C4-2B (cell line): ENCODE data around the gene MED13L.

ENCODE experiments used
- H3K27ac ChIP-seq: fragments of 450-650 bp; 2 replicates; pipeline ENCODE4 v1.5.1; 2017
- ZFX ChIP-seq: fragments of 450-650 bp; IDR thresholded peaks from 2 replicates; pipeline ENCODE4 v1.6.1; 2017
- TF ChIP-seq, protein P1 (sequence below): fragments of 450-650 bp; conservative IDR thresholded peaks from 2 replicates; pipeline ENCODE4 v1.5.1; 2017; ENCODE audit warnings: mild to moderate bottlenecking

The MED13L gene

GRCh38 chr12:116319898-116320621 is 42.6 kb upstream of the MED13L start:
- no peak overlapping the region for H3K27ac ChIP-seq

GRCh38 chr12:116319233-116319897 is 41.9 kb upstream of the MED13L start:
- H3K27ac ChIP-seq: no peak overlapping the region

More at GRCh38 chr12:116319898-116320621, 42.6 kb upstream of the MED13L start:
- TF ChIP-seq, protein P1, sequence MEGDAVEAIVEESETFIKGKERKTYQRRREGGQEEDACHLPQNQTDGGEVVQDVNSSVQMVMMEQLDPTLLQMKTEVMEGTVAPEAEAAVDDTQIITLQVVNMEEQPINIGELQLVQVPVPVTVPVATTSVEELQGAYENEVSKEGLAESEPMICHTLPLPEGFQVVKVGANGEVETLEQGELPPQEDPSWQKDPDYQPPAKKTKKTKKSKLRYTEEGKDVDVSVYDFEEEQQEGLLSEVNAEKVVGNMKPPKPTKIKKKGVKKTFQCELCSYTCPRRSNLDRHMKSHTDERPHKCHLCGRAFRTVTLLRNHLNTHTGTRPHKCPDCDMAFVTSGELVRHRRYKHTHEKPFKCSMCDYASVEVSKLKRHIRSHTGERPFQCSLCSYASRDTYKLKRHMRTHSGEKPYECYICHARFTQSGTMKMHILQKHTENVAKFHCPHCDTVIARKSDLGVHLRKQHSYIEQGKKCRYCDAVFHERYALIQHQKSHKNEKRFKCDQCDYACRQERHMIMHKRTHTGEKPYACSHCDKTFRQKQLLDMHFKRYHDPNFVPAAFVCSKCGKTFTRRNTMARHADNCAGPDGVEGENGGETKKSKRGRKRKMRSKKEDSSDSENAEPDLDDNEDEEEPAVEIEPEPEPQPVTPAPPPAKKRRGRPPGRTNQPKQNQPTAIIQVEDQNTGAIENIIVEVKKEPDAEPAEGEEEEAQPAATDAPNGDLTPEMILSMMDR: no peak
- no peak for TF ChIP-seq ZFX

GRCh38 chr12:116318576-116319232 is 41.2 kb upstream of the MED13L start:
- H3K27ac ChIP-seq: no peak overlapping the region

More at GRCh38 chr12:116319233-116319897, 41.9 kb upstream of the MED13L start:
- no peak for TF ChIP-seq ZFX
- TF ChIP-seq, protein P1: no peak

GRCh38 chr12:116317986-116318575 is 40.6 kb upstream of the MED13L start:
- H3K27ac ChIP-seq: no peak overlapping the region
- no peak for TF ChIP-seq ZFX
- TF ChIP-seq, protein P1: no peak

More at GRCh38 chr12:116318576-116319232, 41.2 kb upstream of the MED13L start:
- TF ChIP-seq, protein P1: no peak
- TF ChIP-seq ZFX: no peak

DNA sequence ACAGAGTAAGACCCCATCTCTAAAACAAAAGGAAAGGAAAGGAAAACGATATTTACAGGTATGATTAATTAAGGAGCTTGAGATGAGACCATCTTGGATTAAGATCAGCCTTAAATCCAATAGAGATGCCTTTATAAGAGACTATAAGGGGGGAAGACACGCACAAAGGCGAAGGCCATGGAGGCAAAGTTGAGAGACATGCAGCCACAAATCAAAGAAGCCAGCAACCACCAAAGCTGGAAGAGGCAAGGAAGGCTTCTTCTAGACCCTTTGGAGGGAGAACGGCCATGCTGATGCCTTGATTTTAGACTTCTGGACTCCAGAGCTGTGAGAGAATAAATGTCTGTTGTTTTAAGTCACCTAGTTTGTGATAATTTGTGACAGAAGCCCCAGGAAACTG is 39.6 kb upstream of the MED13L start:
- TF ChIP-seq, protein P1: no peak
- TF ChIP-seq ZFX: no peak
- no peak overlapping the region for H3K27ac ChIP-seq

DNA sequence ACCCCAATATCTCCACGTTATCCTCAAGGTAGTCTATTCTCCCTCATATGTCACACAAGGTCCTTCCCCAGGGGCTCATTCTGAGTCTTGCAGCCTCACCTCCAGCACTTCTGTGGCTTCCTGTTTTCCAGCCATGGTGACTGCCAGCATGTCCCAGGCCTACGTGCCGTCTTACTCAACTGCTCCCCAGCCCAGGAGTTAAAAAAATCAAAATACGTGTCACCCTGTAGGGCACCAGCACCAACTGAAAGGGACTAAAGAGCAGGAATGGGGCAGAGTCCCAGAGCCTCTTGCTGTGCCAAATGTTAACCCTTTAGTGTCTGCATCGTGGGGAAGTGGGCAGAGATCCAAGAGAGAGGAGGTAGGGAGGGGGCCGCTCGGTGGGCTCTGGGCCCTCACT is 37.0 kb upstream of the MED13L start:
- TF ChIP-seq, protein P1: no peak
- TF ChIP-seq ZFX: no peak
- H3K27ac ChIP-seq: no peak overlapping the region
